Measurements from ENCODE around the gene STOML2.

The STOML2 gene

DNA sequence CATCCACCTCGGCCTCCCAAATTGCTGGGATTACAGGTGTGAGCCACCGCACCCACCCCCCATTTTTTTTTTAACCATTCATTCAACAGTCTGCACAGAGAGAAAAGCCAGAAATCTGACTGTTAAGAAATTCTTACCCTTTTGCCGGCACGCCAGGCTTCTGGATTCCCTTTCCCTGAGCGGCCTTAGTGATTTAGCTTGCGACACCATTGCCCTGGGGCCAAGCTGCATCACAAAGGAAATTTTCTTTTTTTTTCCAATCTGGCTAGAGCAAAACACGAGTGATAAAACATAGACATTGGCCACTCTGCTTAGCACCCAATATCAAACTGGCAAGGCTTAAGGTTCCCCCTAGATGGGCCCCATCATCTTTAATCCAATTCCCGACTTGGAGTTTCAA lies 33.9 kb upstream of the STOML2 start:
- no peak overlapping the region for H4K8ac ChIP-seq (ENCODE audit: low read depth, low read length)
- peaks cover 12% of the 10 kb centered on the region for H3K9me3 ChIP-seq (ENCODE audit: insufficient read depth, low read depth, low read length)
- H2AK5ac ChIP-seq (ENCODE audit: low read length), result no peak overlapping the region
- no peaks in the 10 kb centered on the region for H3K4me1 ChIP-seq (ENCODE audit: control insufficient read depth in 1 of 2, insufficient read depth in 2 of 2, low read length in 2 of 2)
- no peak overlapping the region for H3K9ac ChIP-seq (ENCODE audit: low read length)
- H3K4ac ChIP-seq (ENCODE audit: low read depth, low read length), result no peak overlapping the region
- no peak overlapping the region for H4K91ac ChIP-seq (ENCODE audit: low read depth, low read length)
- no peak overlapping the region for H3K18ac ChIP-seq (ENCODE audit: low read length)
- no peak overlapping the region for H2BK5ac ChIP-seq (ENCODE audit: low read depth, low read length, poor library complexity)
- no peaks in the 10 kb centered on the region for H3K36me3 ChIP-seq (ENCODE audit: control insufficient read depth in 1 of 2, insufficient read depth in 2 of 2, low read length in 2 of 2)
- peak; percentile 73 to 86 for DNase-seq
- H3K14ac ChIP-seq (ENCODE audit: low read length), result no peak overlapping the region
- no peak overlapping the region for H3K4me3 ChIP-seq (ENCODE audit: low read depth, low read length)
- H2AFZ ChIP-seq (ENCODE audit: insufficient read depth, low read length, poor library complexity), result no peak overlapping the region
- no peak overlapping the region for H2BK12ac ChIP-seq (ENCODE audit: low read length)
- no CpG with 5 or more reads among the region's 8 CpGs for WGBS (ENCODE audit: extremely low coverage, insufficient coverage, insufficient read length)
- no peak overlapping the region for H4K12ac ChIP-seq (ENCODE audit: low read depth, low read length)
- H2BK120ac ChIP-seq (ENCODE audit: insufficient read depth, low read length, poor library complexity), result no peak overlapping the region
- no peak overlapping the region for H3K23ac ChIP-seq (ENCODE audit: low read length)
- no peak overlapping the region for H3K4me2 ChIP-seq (ENCODE audit: low read length)
- H3K27me3 ChIP-seq (ENCODE audit: insufficient read depth, low read length), result no peaks in the 10 kb centered on the region
- no peaks in the 10 kb centered on the region for H3K79me2 ChIP-seq (ENCODE audit: control insufficient read depth, insufficient read depth, low read length, poor library complexity)
- H3K79me1 ChIP-seq (ENCODE audit: low read length), result no peaks in the 10 kb centered on the region
- no peak overlapping the region for H3K27ac ChIP-seq (ENCODE audit: low read depth, low read length)

DNA sequence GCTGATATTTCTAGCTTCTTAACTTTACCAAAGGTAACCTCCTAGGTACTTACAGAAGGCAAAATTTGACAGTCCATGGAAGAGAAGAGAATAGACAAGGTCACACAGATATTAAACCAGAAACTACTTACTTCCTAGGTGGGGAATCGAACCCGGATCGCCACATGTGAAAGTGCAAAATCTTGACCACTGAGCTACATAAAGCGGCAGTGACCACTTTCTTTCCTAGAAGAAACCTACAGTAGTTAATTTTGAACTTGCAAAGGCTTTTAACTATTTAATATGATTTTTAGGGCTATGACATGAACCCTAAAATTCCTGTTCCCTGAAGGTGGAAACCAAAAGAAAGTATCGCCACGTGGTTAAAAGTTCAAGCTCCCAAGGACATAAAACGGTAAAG lies 33.1 kb upstream of the STOML2 start:
- Histone ChIP-seq H2AK5ac (ENCODE audit: low read length) (no peak overlapping the region), H3K27ac (ENCODE audit: low read depth, low read length) (no peak overlapping the region), H3K23ac (ENCODE audit: low read length) (no peak overlapping the region), H3K4me2 (ENCODE audit: low read length) (no peak overlapping the region), H3K4me1 (ENCODE audit: control insufficient read depth in 1 of 2, insufficient read depth in 2 of 2, low read length in 2 of 2) (no peaks in the 10 kb centered on the region), H2BK120ac (ENCODE audit: insufficient read depth, low read length, poor library complexity) (no peak overlapping the region), H4K8ac (ENCODE audit: low read depth, low read length) (no peak overlapping the region), H2AFZ (ENCODE audit: insufficient read depth, low read length, poor library complexity) (no peak overlapping the region), H2BK12ac (ENCODE audit: low read length) (no peak overlapping the region), H3K18ac (ENCODE audit: low read length) (no peak overlapping the region), H4K91ac (ENCODE audit: low read depth, low read length) (no peak overlapping the region), H3K79me1 (ENCODE audit: low read length) (no peaks in the 10 kb centered on the region), H3K79me2 (ENCODE audit: control insufficient read depth, insufficient read depth, low read length, poor library complexity) (no peaks in the 10 kb centered on the region), H4K12ac (ENCODE audit: low read depth, low read length) (no peak overlapping the region), H3K36me3 (ENCODE audit: control insufficient read depth in 1 of 2, insufficient read depth in 2 of 2, low read length in 2 of 2) (no peaks in the 10 kb centered on the region), H3K9me3 (ENCODE audit: insufficient read depth, low read depth, low read length) (peaks cover 6% of the 10 kb centered on the region), H3K9ac (ENCODE audit: low read length) (no peak overlapping the region), H2BK5ac (ENCODE audit: low read depth, low read length, poor library complexity) (no peak overlapping the region), H3K27me3 (ENCODE audit: insufficient read depth, low read length) (no peaks in the 10 kb centered on the region), H3K4me3 (ENCODE audit: low read depth, low read length) (no peak overlapping the region), H3K4ac (ENCODE audit: low read depth, low read length) (no peak overlapping the region), H3K14ac (ENCODE audit: low read length) (no peak overlapping the region)
- WGBS (ENCODE audit: extremely low coverage, insufficient coverage, insufficient read length), result no CpG with 5 or more reads among the region's 7 CpGs
- DNase-seq, result no peak

DNA sequence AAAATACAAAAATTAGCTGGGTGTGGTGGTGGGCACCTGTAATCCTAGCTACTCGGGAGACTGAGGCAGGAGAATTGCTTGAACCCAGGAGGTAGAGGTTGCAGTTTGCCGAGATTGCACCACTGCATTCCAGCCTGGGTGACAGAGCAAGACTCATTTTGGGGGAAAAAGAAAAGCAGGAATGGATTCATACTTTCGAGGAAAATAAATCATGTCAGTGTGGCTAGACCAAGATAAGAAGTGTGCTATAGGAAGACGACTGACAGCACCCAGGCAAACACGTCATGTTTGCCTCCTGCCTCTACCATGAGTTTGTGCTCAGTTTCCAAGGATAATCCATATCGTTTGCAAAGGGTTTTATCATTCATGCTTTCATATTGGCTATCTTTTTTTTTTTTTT lies 32.0 kb upstream of the STOML2 start:
- Histone ChIP-seq H3K27me3 (ENCODE audit: insufficient read depth, low read length) (no peaks in the 10 kb centered on the region), H4K8ac (ENCODE audit: low read depth, low read length) (no peak overlapping the region), H2BK120ac (ENCODE audit: insufficient read depth, low read length, poor library complexity) (no peak overlapping the region), H3K36me3 (ENCODE audit: control insufficient read depth in 1 of 2, insufficient read depth in 2 of 2, low read length in 2 of 2) (no peaks in the 10 kb centered on the region), H3K27ac (ENCODE audit: low read depth, low read length) (no peak overlapping the region), H2BK5ac (ENCODE audit: low read depth, low read length, poor library complexity) (no peak overlapping the region), H3K79me2 (ENCODE audit: control insufficient read depth, insufficient read depth, low read length, poor library complexity) (no peaks in the 10 kb centered on the region), H3K18ac (ENCODE audit: low read length) (no peak overlapping the region), H3K9ac (ENCODE audit: low read length) (no peak overlapping the region), H3K23ac (ENCODE audit: low read length) (no peak overlapping the region), H3K79me1 (ENCODE audit: low read length) (no peaks in the 10 kb centered on the region), H3K9me3 (ENCODE audit: insufficient read depth, low read depth, low read length) (peaks cover 6% of the 10 kb centered on the region), H2BK12ac (ENCODE audit: low read length) (no peak overlapping the region), H4K91ac (ENCODE audit: low read depth, low read length) (no peak overlapping the region), H4K12ac (ENCODE audit: low read depth, low read length) (no peak overlapping the region), H3K4ac (ENCODE audit: low read depth, low read length) (no peak overlapping the region), H3K4me3 (ENCODE audit: low read depth, low read length) (no peak overlapping the region), H3K14ac (ENCODE audit: low read length) (no peak overlapping the region), H2AK5ac (ENCODE audit: low read length) (no peak overlapping the region), H3K4me1 (ENCODE audit: control insufficient read depth in 1 of 2, insufficient read depth in 2 of 2, low read length in 2 of 2) (no peaks in the 10 kb centered on the region), H2AFZ (ENCODE audit: insufficient read depth, low read length, poor library complexity) (no peak overlapping the region), H3K4me2 (ENCODE audit: low read length) (no peak overlapping the region)
- DNase-seq, result no peak
- no CpG with 5 or more reads among the region's 6 CpGs for WGBS (ENCODE audit: extremely low coverage, insufficient coverage, insufficient read length)

DNA sequence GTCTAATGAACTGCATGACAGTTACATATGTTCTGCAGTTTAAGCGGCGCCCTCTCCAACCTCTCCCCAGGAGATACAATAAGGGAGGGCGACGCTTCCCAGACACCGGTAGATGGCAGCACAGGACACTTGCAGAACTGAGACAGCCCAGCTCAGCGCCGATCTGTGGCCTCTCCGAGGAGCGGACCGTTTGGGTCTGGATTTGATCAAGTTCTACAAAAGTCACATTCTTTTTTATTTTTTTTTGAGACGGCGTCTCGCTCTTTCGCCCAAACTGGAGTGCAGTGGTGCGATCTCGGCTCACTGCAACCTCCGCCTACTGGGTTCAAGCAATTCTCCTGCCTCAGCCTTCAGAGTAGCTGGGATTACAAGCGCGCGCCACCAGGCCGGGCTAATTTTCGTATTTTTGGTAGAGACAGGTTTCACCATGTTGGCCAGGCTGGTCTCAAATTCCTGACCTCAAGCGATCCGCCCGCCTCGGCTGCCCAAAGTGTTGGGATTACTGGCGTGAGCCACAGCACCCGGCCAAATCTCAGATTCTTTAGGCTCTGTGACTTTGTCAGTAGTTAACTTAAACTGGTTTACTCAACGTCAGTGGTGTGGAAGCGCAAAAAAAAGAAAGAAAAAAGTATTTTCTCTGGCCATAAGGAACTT lies 14.1 kb upstream of the STOML2 start:
- peak; percentile 94 to 98 for DNase-seq
- Histone ChIP-seq H3K18ac (ENCODE audit: low read length) (no peak overlapping the region), H2BK120ac (ENCODE audit: insufficient read depth, low read length, poor library complexity) (no peak overlapping the region), H2AFZ (ENCODE audit: insufficient read depth, low read length, poor library complexity) (no peak overlapping the region), H3K79me1 (ENCODE audit: low read length) (peaks cover 14% of the 10 kb centered on the region), H3K14ac (ENCODE audit: low read length) (no peak overlapping the region), H4K12ac (ENCODE audit: low read depth, low read length) (no peak overlapping the region), H3K23ac (ENCODE audit: low read length) (no peak overlapping the region), H4K8ac (ENCODE audit: low read depth, low read length) (no peak overlapping the region), H3K9me3 (ENCODE audit: insufficient read depth, low read depth, low read length) (no peaks in the 10 kb centered on the region), H2BK5ac (ENCODE audit: low read depth, low read length, poor library complexity) (no peak overlapping the region), H3K27me3 (ENCODE audit: insufficient read depth, low read length) (no peaks in the 10 kb centered on the region), H3K36me3 (ENCODE audit: control insufficient read depth in 1 of 2, insufficient read depth in 2 of 2, low read length in 2 of 2) (no peaks in the 10 kb centered on the region), H3K4me1 (ENCODE audit: control insufficient read depth in 1 of 2, insufficient read depth in 2 of 2, low read length in 2 of 2) (peaks cover 16 to 17% of the 10 kb centered on the region in 2 experiments), H3K4me3 (ENCODE audit: low read depth, low read length) (no peak overlapping the region), H3K4ac (ENCODE audit: low read depth, low read length) (no peak overlapping the region), H2BK12ac (ENCODE audit: low read length) (peak overlapping the region; percentile 23), H3K4me2 (ENCODE audit: low read length) (peak overlapping the region; percentile 90), H2AK5ac (ENCODE audit: low read length) (no peak overlapping the region), H3K27ac (ENCODE audit: low read depth, low read length) (no peak overlapping the region), H3K9ac (ENCODE audit: low read length) (no peak overlapping the region), H3K79me2 (ENCODE audit: control insufficient read depth, insufficient read depth, low read length, poor library complexity) (no peaks in the 10 kb centered on the region), H4K91ac (ENCODE audit: low read depth, low read length) (no peak overlapping the region)
- WGBS (ENCODE audit: extremely low coverage, insufficient coverage, insufficient read length), result no CpG with 5 or more reads among the region's 30 CpGs

Data from trophoblast cell (in vitro differentiated cells and primary cell).